ENCODE results near the gene RAP1B. TPM values are rescaled to one million over a fixed set of nuclear protein-coding genes. Genes with fewer than 3 reads are reported as not detected.

RAP1B gene
- total RNA-seq, 1 donor from 2014 or later: 174 TPM

DNA sequence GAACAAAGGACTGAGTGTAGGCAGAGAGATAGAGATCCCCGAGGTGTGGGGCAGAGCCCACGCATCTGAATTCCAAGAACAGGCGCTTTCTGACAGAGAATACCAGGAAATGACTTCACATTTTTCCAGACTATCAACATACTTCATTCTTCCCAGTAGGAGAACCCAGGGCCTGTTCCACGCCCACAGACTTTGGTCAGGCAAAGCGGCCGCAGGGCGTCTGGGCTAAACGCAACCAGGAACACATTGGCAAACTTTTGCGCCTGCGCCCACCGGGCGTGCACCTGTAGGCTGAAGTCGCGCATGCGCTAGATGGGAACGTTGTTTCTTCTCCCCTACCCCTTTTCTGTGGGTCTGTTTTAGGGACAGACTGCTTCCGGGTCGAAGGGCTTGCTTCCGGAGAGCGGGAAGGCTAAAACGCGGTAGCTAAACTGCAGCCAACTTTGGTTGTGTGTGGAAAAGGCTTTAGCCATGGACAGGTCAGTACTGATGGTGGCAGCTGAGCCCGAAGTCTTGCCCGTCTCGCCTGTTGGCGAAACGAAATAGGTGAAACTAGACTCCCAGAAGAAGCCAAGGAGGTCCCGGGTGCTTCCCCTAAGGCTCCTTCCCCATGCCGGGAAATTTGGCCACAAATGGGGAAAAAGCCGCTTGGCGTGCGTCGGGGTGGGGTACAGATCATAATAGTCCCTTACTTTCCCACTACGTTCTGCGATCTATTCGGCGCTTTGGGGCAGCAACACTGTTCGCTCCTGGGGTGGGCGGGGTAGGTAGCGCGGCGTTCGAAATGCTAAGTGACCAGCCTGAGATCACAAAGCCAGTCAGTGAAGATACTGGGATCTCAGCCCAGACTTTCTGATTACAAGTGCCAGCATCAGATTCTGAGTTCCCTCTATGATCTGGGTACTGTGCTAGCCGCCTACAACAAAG, 76.2 kb downstream of the RAP1B start, which contains the start of gene NUP107:
Gene NUP107 (plus strand): TSS at position 384 of the 927 bp plus-strand sequence. CDS start 88 bp downstream, at position 472.
- H3K4me3 Mint-ChIP-seq (ENCODE audit: low read depth): peak within 1 kb of the TSS; percentile 93
- no peaks in the 10 kb centered on the region for H3K27me3 Mint-ChIP-seq (ENCODE audit: low read depth)
- H3K27ac Mint-ChIP-seq: peak within 1 kb of the TSS; percentile 93
- H3K4me1 Mint-ChIP-seq (ENCODE audit: low read depth): peaks cover 31% of the 10 kb centered on the region
- H3K9me3 Mint-ChIP-seq: no peaks in the 10 kb centered on the region
- DNase-seq (ENCODE audit: low spot score): peak; percentile 94
- H3K36me3 Mint-ChIP-seq (ENCODE audit: low read depth): peaks cover 22% of the 10 kb centered on the region
- intact Hi-C loops (cut with micrococcal nuclease): loop anchor here (1.0 to 5.0 kb wide), 9 partner anchors 12 to 354 kb away; partner anchors contain the start of genes MDM1, MDM2, RAP1B and SLC35E3

GRCh38 chr12:68695454-68695853, 84.8 kb downstream of the RAP1B start:
- Mint-ChIP-seq H3K9me3 (no peaks in the 10 kb centered on the region), H3K27ac (no peak overlapping the region), H3K4me3 (ENCODE audit: low read depth) (no peak overlapping the region), H3K4me1 (ENCODE audit: low read depth) (no peaks in the 10 kb centered on the region), H3K36me3 (ENCODE audit: low read depth) (peaks cover 72% of the 10 kb centered on the region), H3K27me3 (ENCODE audit: low read depth) (no peaks in the 10 kb centered on the region)
- intact Hi-C loops (cut with micrococcal nuclease): no loop called here
- no peak for DNase-seq (ENCODE audit: low spot score)

DNA sequence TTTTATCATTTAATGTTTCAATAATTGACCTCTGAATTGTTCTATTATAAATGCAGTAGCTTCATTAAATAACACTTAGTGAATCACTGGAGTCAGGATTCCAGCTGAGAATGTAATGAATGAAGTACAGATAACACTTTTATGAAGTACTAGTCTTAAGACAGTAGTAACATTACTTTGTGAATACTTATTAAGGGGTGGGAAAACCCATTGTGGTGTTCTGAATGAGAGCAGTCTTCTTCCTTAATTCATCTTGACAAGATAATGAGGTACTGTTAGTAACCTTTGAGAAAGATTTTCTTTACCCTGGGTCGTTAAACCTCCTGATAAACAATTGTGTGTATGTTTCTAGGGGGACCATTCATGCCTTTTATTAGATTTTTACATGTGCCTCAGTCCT, 88.8 kb downstream of the RAP1B start:
- Mint-ChIP-seq H3K4me3 (ENCODE audit: low read depth) (no peak overlapping the region), H3K27me3 (ENCODE audit: low read depth) (no peaks in the 10 kb centered on the region), H3K36me3 (ENCODE audit: low read depth) (peaks cover 56% of the 10 kb centered on the region), H3K9me3 (no peaks in the 10 kb centered on the region), H3K4me1 (ENCODE audit: low read depth) (no peaks in the 10 kb centered on the region), H3K27ac (no peak overlapping the region)
- intact Hi-C loops (cut with micrococcal nuclease): no loop called here
- no peak for DNase-seq (ENCODE audit: low spot score)

Other genes with a start within 250 kb of the RAP1B start
- 101 and 106 TPM in 2 replicates for gene NUP107, start 76.1 kb downstream of the RAP1B start, total RNA-seq
- gene SLC35E3, start 135.3 kb downstream of the RAP1B start, total RNA-seq: 6.3 and 9.4 TPM in 2 replicates
- 180 and 194 TPM in 2 replicates for gene MDM2, start 197.3 kb downstream of the RAP1B start, total RNA-seq